Cardiac septum (tissue), 1 donor: ENCODE data around the gene CDH8. TPM values are rescaled to one million over a fixed set of nuclear protein-coding genes. Genes with fewer than 3 reads are reported as not detected.
"Not testable (repeated sequence)": the region's sequence is repeated elsewhere in the genome, so short reads cannot be mapped to it uniquely, and the experiment has no call there.

Experiments
- DNase-seq: peaks from one replicate; pipeline ENCODE4 v3.0.0-alpha.2; 2020; ENCODE audit warnings: low spot score
- intact Hi-C: fragments of 100-400 bp; cut with DNase I; formaldehyde crosslinking; loops from one replicate; pipeline ENCODE4 v1.14.0; 2022
- total RNA-seq: library from RNA; stranded (reverse); fragmentation: NEBNext Ultra II Directional; extraction: Animal tissue kit (Norgen Biotek cat#: 25700); gene quantifications from one replicate; pipeline ENCODE4 v1.2.1, GENCODE V29; 2021
- donor health status: DM: no; HTN: no; CAD: no.

CDH8 gene
- total RNA-seq, 1 donor from 2014 or later: 0.38 TPM

- no peak for DNase-seq
- intact Hi-C loops: no loop called here
These were observed 87.8 kb downstream of the CDH8 start for GRCh38 chr16:61948414-61948813.

- DNase-seq: no peak
- intact Hi-C loops: no loop called here
These were observed 90.2 kb downstream of the CDH8 start for GRCh38 chr16:61946019-61946418.

- intact Hi-C loops: no loop called here
- no peak for DNase-seq
These were observed 90.7 kb downstream of the CDH8 start for GRCh38 chr16:61945511-61945910.

GRCh38 chr16:61944004-61944403 lies 92.2 kb downstream of the CDH8 start:
- DNase-seq: no peak
- intact Hi-C loops: no loop called here

GRCh38 chr16:61940611-61941010 lies 95.6 kb downstream of the CDH8 start:
- intact Hi-C loops: no loop called here
- no peak for DNase-seq

- intact Hi-C loops: no loop called here
- DNase-seq: no peak
These were observed 98.6 kb downstream of the CDH8 start for GRCh38 chr16:61937646-61938045.

- DNase-seq: no peak
- intact Hi-C loops: no loop called here
These were observed 99.7 kb downstream of the CDH8 start for GRCh38 chr16:61936522-61936921.

- intact Hi-C loops: no loop called here
- DNase-seq: no peak
These were observed 101.6 kb downstream of the CDH8 start for GRCh38 chr16:61934601-61935000.

- intact Hi-C loops: no loop called here
- no peak for DNase-seq
These were observed 106.5 kb downstream of the CDH8 start for GRCh38 chr16:61929776-61930175.

GRCh38 chr16:61926766-61927165 lies 109.5 kb downstream of the CDH8 start:
- DNase-seq: no peak
- intact Hi-C loops: no loop called here

GRCh38 chr16:61923629-61924028 lies 112.6 kb downstream of the CDH8 start:
- intact Hi-C loops: no loop called here
- DNase-seq: no peak

GRCh38 chr16:61921373-61921772 lies 114.9 kb downstream of the CDH8 start:
- intact Hi-C loops: no loop called here
- DNase-seq: no peak

GRCh38 chr16:61917865-61918826 lies 118.1 kb downstream of the CDH8 start:
- DNase-seq, intact Hi-C loops: not testable (repeated sequence)

- intact Hi-C loops: no loop called here
- DNase-seq: no peak
These were observed 120.7 kb downstream of the CDH8 start for GRCh38 chr16:61915569-61915968.

- intact Hi-C loops: no loop called here
- DNase-seq: no peak
These were observed 127.2 kb downstream of the CDH8 start for GRCh38 chr16:61909074-61909473.

- DNase-seq: no peak
- intact Hi-C loops: no loop called here
These were observed 127.8 kb downstream of the CDH8 start for GRCh38 chr16:61908426-61908825.

GRCh38 chr16:61901689-61902088 lies 134.5 kb downstream of the CDH8 start:
- DNase-seq: no peak
- intact Hi-C loops: no loop called here

GRCh38 chr16:61900482-61900881 lies 135.8 kb downstream of the CDH8 start:
- DNase-seq: no peak
- intact Hi-C loops: no loop called here

- DNase-seq: no peak
- intact Hi-C loops: no loop called here
These were observed 138.6 kb downstream of the CDH8 start for GRCh38 chr16:61897657-61898056.

GRCh38 chr16:61892531-61892930 lies 143.7 kb downstream of the CDH8 start:
- intact Hi-C loops: no loop called here
- no peak for DNase-seq

GRCh38 chr16:61891460-61891859 lies 144.8 kb downstream of the CDH8 start:
- no peak for DNase-seq
- intact Hi-C loops: no loop called here
